A549 (cell line): ENCODE measurements around the gene MBOAT2. TPM values are rescaled to one million over a fixed set of nuclear protein-coding genes. Genes with fewer than 3 reads are reported as not detected.

Experiments
- ATAC-seq, 2 experiments: fragments of 200-7000 bp in 1 of 2; fragments of >200 bp in 1 of 2; cut with Nextera tagmentation in 1 of 2; cut with Tn5 transposase in 1 of 2; 3 replicates each; pipeline versions ENCODE4 v1.8.0 to v1.9.1; 2018 to 2020; ENCODE audit warnings: mild to moderate bottlenecking in 1 of 2, moderate library complexity in 1 of 2
- CTCF ChIA-PET: fragments of 300-600 bp; sonication (Branson Sonifier 250); formaldehyde crosslinking; extraction: SDS; loops from one replicate; lab custom pipeline; 2021; ENCODE audit warnings: antibody characterized with exemption, inconsistent platforms; lab: Yijun Ruan, JAX
- POLR2A ChIA-PET: fragments of 350-600 bp; formaldehyde crosslinking; extraction: SDS; loops from one replicate; lab custom pipeline; 2021; ENCODE audit warnings: antibody characterized with exemption, inconsistent platforms; lab: Yijun Ruan, JAX
- DNase-seq, 2 experiments: peaks; one replicate each; pipeline versions ENCODE4 v3.0.0 to v3.0.0-alpha.2; 2011 to 2016; ENCODE audit warnings: low read depth in 1 of 2, low spot score in 1 of 2
- FAIRE-seq: peaks from 2 replicates; lab custom pipeline; 2011; peaks lifted over from hg19 to GRCh38; lab: Jason Lieb, UNC
- H3K27ac ChIP-seq, 2 experiments: fragments of >200 bp; sonication (Bioruptor Twin); formaldehyde crosslinking; 3 replicates each; pipeline ENCODE4 v1.5.1; 2016 to 2017
- H3K4me1 ChIP-seq: fragments of >200 bp; sonication (Bioruptor Twin); formaldehyde crosslinking; 3 replicates; pipeline ENCODE4 v1.6.1; 2016
- H3K4me2 ChIP-seq: fragments of >200 bp; sonication (Bioruptor Twin); formaldehyde crosslinking; 3 replicates; pipeline ENCODE4 v1.6.1; 2016
- H3K4me3 ChIP-seq: fragments of >200 bp; sonication (Bioruptor Twin); formaldehyde crosslinking; 3 replicates; pipeline ENCODE4 v1.5.1; 2016
- H3K9me3 ChIP-seq: fragments of >200 bp; sonication (Bioruptor Twin); formaldehyde crosslinking; 3 replicates; pipeline ENCODE4 v1.6.1; 2016
- CBX2 ChIP-seq: fragments of 200-600 bp; sonication (generic); IDR thresholded peaks from 2 replicates; pipeline ENCODE4 v1.6.1; 2016; ENCODE audit warnings: low read depth, mild to moderate bottlenecking, borderline replicate concordance
- CEBPB ChIP-seq, 2 experiments: fragments of >200 bp in 1 of 2; sonication (Bioruptor Twin) in 1 of 2; formaldehyde crosslinking in 1 of 2; IDR thresholded peaks; 2 replicates each; pipeline ENCODE4 v1.6.1; 2012 to 2016
- E2F6 ChIP-seq: IDR thresholded peaks from 2 replicates; pipeline ENCODE4 v1.6.1; 2012; ENCODE audit warnings: low read depth, borderline replicate concordance
- ELK1 ChIP-seq: fragments of 150-350 bp; IDR thresholded peaks from 2 replicates; pipeline ENCODE4 v1.6.1; 2014; ENCODE audit warnings: low read depth, mild to moderate bottlenecking, low read length
- FOXS1 ChIP-seq: fragments of 250-450 bp; sonication (Bioruptor Pico); IDR thresholded peaks from 2 replicates; pipeline ENCODE4 v1.5.0; 2020; ENCODE audit warnings: mild to moderate bottlenecking, moderate library complexity
- GATA3 ChIP-seq: IDR thresholded peaks from 2 replicates; pipeline ENCODE4 v1.6.1; 2012; ENCODE audit warnings: borderline replicate concordance
- HES2 ChIP-seq: fragments of >200 bp; sonication (Bioruptor Twin); formaldehyde crosslinking; IDR thresholded peaks from 2 replicates; pipeline ENCODE4 v1.6.1; 2016
- HOXB13 ChIP-seq: fragments of 250-450 bp; sonication (Bioruptor Pico); IDR thresholded peaks from 2 replicates; pipeline ENCODE4 v1.5.0; 2020; ENCODE audit warnings: low read depth, mild to moderate bottlenecking, moderate library complexity
- JUNB ChIP-seq: fragments of >200 bp; sonication (Bioruptor Twin); formaldehyde crosslinking; IDR thresholded peaks from 2 replicates; pipeline ENCODE4 v1.6.1; 2016
- KDM1A ChIP-seq: fragments of 200-600 bp; sonication (generic); IDR thresholded peaks from 2 replicates; pipeline ENCODE4 v1.6.1; 2016; ENCODE audit warnings: low read depth, mild to moderate bottlenecking
- KDM5A ChIP-seq: fragments of 200-600 bp; sonication (generic); IDR thresholded peaks from 2 replicates; pipeline ENCODE4 v1.6.1; 2016; ENCODE audit warnings: antibody characterized with exemption, mild to moderate bottlenecking
- MAFK ChIP-seq: fragments of 450-650 bp; IDR thresholded peaks from 2 replicates; pipeline ENCODE4 v1.6.1; 2014; ENCODE audit not compliant: partially characterized antibody
- NR3C1 ChIP-seq: fragments of >200 bp; sonication (Bioruptor Twin); formaldehyde crosslinking; IDR thresholded peaks from 3 replicates; pipeline ENCODE4 v1.6.1; 2017
- PHF8 ChIP-seq: fragments of 200-600 bp; sonication (generic); IDR thresholded peaks from 2 replicates; pipeline ENCODE4 v1.6.1; 2016; ENCODE audit warnings: low read depth, mild to moderate bottlenecking, antibody characterized with exemption, moderate library complexity, borderline replicate concordance
- POLR2AphosphoS2 ChIP-seq: conservative IDR thresholded peaks from 2 replicates; pipeline ENCODE4 v1.6.1; 2012; ENCODE audit warnings: low read length, improper control_type of control experiment, inconsistent platforms
- RNF2 ChIP-seq: fragments of 200-600 bp; sonication (generic); IDR thresholded peaks from 2 replicates; pipeline ENCODE4 v1.6.1; 2016; ENCODE audit warnings: low read depth, mild to moderate bottlenecking, antibody characterized with exemption, moderate library complexity, borderline replicate concordance
- TP53 ChIP-seq: fragments of 250-450 bp; sonication (Bioruptor Pico); IDR thresholded peaks from 2 replicates; pipeline ENCODE4 v1.5.0; 2021; ENCODE audit warnings: mild to moderate bottlenecking, moderate library complexity
- ZSCAN20 ChIP-seq: fragments of 250-450 bp; sonication (Bioruptor Pico); IDR thresholded peaks from 2 replicates; pipeline ENCODE4 v1.8.0; 2022; ENCODE audit warnings: mild to moderate bottlenecking, moderate library complexity
- WGBS: methylation state at CpG from one replicate; pipeline ENCODE4 v1.1.6; 2017; ENCODE audit errors: missing lambda C conversion rate; 5-methylcytosine and 5-hydroxymethylcytosine counted together
- polyA plus RNA-seq, 4 experiments: library from polyadenylated mRNA; depleted of rRNA in 3 of 4; stranded (reverse); fragments of >200 nt; fragmentation: RNase III in 1 of 4; extraction: RNeasy Plus Mini Kit Qiagen cat#74134 plus additional on column Dnase treatment in 1 of 4; gene quantifications; 2 replicates in 3 of 4; 3 replicates in 1 of 4; pipeline ENCODE4 v1.2.3, GENCODE V29; 2011 to 2017

MBOAT2 gene
- polyA plus RNA-seq, 2 of the 4 experiments (the other 2 are of a cell fraction) = 33.1 to 33.3 TPM

GRCh38 chr2:8822218-8822617 is 181.3 kb downstream of the MBOAT2 start:
- peaks cover 16% of the 10 kb centered on the region; the same call in 2 of the 3 replicates for H3K4me1 ChIP-seq
- no peak for FAIRE-seq
- no peak overlapping the region for H3K4me3 ChIP-seq
- no peaks in the 10 kb centered on the region for H3K9me3 ChIP-seq
- DNase-seq = no peak
- no peak overlapping the region for H3K27ac ChIP-seq
- CTCF ChIA-PET = interaction anchor here (1.4 kb wide), 1 partner anchor 18 kb away, joined by 3 read pairs; no protein-coding TSS in a partner anchor
- H3K4me2 ChIP-seq = no peak overlapping the region
- POLR2A ChIA-PET = no interaction called here
- 90% methylated on average over 4 of the region's 4 CpGs for WGBS
- no peak for ATAC-seq
- TF ChIP-seq ELK1 = no peak
- no peak for TF ChIP-seq FOXS1
- TF ChIP-seq KDM1A = no peak
- no peak for TF ChIP-seq HOXB13 (CRISPR knock-in tag)
- TF ChIP-seq E2F6 = no peak
- TF ChIP-seq JUNB = no peak
- TF ChIP-seq NR3C1 = no peak
- no peak for TF ChIP-seq GATA3
- TF ChIP-seq CEBPB (IDR thresholded peaks at IDR 0.05) = 0 out of 4 replicates have a peak, but pooled peaks of 1 of the 2 experiments have one; percentile 9

GRCh38 chr2:8821276-8822217 is 181.9 kb downstream of the MBOAT2 start:
- H3K9me3 ChIP-seq = no peaks in the 10 kb centered on the region
- no peak for TF ChIP-seq E2F6
- no peak for TF ChIP-seq RNF2
- TF ChIP-seq CEBPB (IDR thresholded peaks at IDR 0.05) = peak; percentile 55 to 70; a peak in 3 of 4 replicates
- no peak for TF ChIP-seq ZSCAN20 (CRISPR knock-in tag)
- TF ChIP-seq MAFK = no peak
- no peak for TF ChIP-seq GATA3
- peaks cover 16% of the 10 kb centered on the region; the same call in 2 of the 3 replicates for H3K4me1 ChIP-seq
- POLR2A ChIA-PET = interaction anchor here (1.0 kb wide), 1 partner anchor 15 kb away, joined by 4 read pairs; no protein-coding TSS in a partner anchor
- ATAC-seq (peak; percentile 55 to 59; a peak in 4 of 6 replicates), DNase-seq (no peak), FAIRE-seq (no peak)
- H3K4me3 ChIP-seq = no peak overlapping the region
- CTCF ChIA-PET = interaction anchor here (1.4 to 1.6 kb wide), 2 partner anchors 14 to 17 kb away, joined by 3 to 4 read pairs; no protein-coding TSS in a partner anchor
- 70% methylated on average over 8 of the region's 8 CpGs for whole genome bisulfite sequencing
- no peak overlapping the region for H3K27ac ChIP-seq
- H3K4me2 ChIP-seq = no peak overlapping the region

GRCh38 chr2:8819948-8820347 is 183.5 kb downstream of the MBOAT2 start:
- POLR2A ChIA-PET = no interaction called here
- Histone ChIP-seq H3K4me2 (no peak overlapping the region), H3K4me1 (peaks cover 16% of the 10 kb centered on the region; the same call in 2 of the 3 replicates), H3K27ac (no peak overlapping the region), H3K9me3 (no peaks in the 10 kb centered on the region), H3K4me3 (no peak overlapping the region)
- TF ChIP-seq KDM5A (no peak), HES2 (no peak), CBX2 (no peak), TP53 (no peak), POLR2AphosphoS2 (no peak), KDM1A (no peak), E2F6 (no peak), PHF8 (no peak)
- ATAC-seq (no peak), FAIRE-seq (no peak), DNase-seq (no peak)
- CTCF ChIA-PET = interaction anchor here (1.6 kb wide), 1 partner anchor 13 kb away, joined by 4 read pairs; no protein-coding TSS in a partner anchor
- WGBS = 90% methylated on average over 8 of the region's 8 CpGs
